GM12875 (cell line): ENCODE measurements around the gene RPS21.

Experiments
- H3K4me3 ChIP-seq: one replicate; pipeline ENCODE4 v1.5.1; 2011; ENCODE audit warnings: low read depth, low read length, control low read depth
- CTCF ChIP-seq: IDR thresholded peaks from 2 replicates; pipeline ENCODE4 v1.5.1; 2011; ENCODE audit warnings: low read depth, mild to moderate bottlenecking, control low read depth, inconsistent platforms, low read length, moderate library complexity, borderline replicate concordance; ENCODE audit not compliant: insufficient read depth

Gene RPS21

GRCh38 chr20:62354031-62354808, 32.7 kb upstream of the RPS21 start:
- no peak overlapping the region for H3K4me3 ChIP-seq

GRCh38 chr20:62354811-62355341, 32.0 kb upstream of the RPS21 start:
- TF ChIP-seq CTCF, result no peak
- no peak overlapping the region for H3K4me3 ChIP-seq

More at GRCh38 chr20:62354031-62354808, 32.7 kb upstream of the RPS21 start:
- TF ChIP-seq CTCF, result no peak

GRCh38 chr20:62355516-62355877, 31.4 kb upstream of the RPS21 start:
- H3K4me3 ChIP-seq, result no peak overlapping the region
- TF ChIP-seq CTCF, result no peak

GRCh38 chr20:62355878-62356588, 30.9 kb upstream of the RPS21 start:
- no peak overlapping the region for H3K4me3 ChIP-seq
- no peak for TF ChIP-seq CTCF

GRCh38 chr20:62356589-62357186, 30.2 kb upstream of the RPS21 start:
- no peak overlapping the region for H3K4me3 ChIP-seq
- TF ChIP-seq CTCF, result no peak

GRCh38 chr20:62357187-62357667, 29.7 kb upstream of the RPS21 start:
- no peak overlapping the region for H3K4me3 ChIP-seq
- no peak for TF ChIP-seq CTCF
